ENCODE data around the gene HIBCH.
"Not testable (repeated sequence)": the region's sequence is repeated elsewhere in the genome, so short reads cannot be mapped to it uniquely, and the experiment has no call there.

Gene HIBCH

GRCh38 chr2:190235101-190235500 is 84.5 kb downstream of the HIBCH start:
- no peak for DNase-seq (ENCODE audit: low spot score)

DNA sequence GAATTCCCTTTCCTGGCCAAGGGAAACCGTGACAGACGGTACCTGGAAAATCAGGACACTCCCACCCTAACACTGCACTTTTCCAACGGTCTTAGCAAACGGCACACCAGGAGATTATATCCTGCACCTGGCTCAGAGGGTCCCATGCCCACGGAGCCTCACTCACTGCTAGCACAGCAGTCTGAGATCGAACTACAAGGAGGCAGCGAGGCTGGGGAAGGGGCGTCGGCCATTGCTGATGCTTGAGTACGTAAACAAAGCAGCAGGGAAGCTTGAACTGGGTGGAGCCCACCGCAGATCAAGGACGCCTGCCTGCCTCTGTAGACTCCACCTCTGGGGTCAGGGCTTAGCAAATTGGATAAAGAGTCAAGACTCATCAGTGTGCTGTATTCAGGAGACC is 95.6 kb downstream of the HIBCH start:
- DNase-seq (ENCODE audit: low spot score) = not testable (repeated sequence)

- not testable (repeated sequence) for DNase-seq (ENCODE audit: low spot score)
Measured at GRCh38 chr2:190222745-190223144, 96.9 kb downstream of the HIBCH start.

GRCh38 chr2:190221429-190221828 is 98.2 kb downstream of the HIBCH start:
- no peak for DNase-seq (ENCODE audit: low spot score)

DNA sequence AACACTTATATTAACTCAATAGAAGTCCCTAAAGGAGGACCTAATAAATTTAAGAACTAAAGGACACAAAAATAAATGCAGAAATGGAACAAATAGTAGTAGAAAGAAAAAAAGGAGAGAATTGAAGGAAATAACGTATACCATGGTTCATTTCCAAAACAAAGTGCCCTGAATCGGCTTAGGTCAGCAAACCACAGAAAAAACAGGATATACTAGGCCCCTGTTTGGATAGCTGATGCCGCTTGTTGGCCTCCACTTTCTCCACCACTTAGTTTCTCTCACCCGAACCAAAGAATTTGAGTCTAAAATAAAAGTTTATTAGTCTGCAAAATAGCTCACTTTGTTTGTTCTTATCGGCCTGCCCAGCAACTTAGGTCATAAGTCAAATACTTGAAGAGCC is 100.4 kb downstream of the HIBCH start:
- DNase-seq (ENCODE audit: low spot score) = no peak

DNA sequence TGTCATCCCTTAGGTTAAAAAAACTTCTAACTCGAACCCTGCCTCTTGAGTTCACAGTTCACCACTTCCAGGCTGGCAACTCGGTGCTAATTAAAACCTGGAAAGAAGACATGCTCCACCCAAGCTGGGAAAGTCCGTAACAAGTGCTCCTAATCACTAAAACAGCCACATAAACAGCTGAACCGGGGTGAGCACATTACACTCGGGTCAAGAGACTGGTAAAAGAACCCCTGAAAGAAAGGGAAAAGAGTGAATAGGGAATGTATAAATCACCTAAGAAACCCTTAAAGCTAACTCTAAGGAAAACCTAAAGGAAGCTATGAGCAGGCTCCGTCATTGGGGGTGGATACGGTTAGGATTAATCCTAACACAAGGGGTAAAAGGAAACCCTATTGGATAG is 102.0 kb downstream of the HIBCH start:
- no peak for DNase-seq (ENCODE audit: low spot score)

DNA sequence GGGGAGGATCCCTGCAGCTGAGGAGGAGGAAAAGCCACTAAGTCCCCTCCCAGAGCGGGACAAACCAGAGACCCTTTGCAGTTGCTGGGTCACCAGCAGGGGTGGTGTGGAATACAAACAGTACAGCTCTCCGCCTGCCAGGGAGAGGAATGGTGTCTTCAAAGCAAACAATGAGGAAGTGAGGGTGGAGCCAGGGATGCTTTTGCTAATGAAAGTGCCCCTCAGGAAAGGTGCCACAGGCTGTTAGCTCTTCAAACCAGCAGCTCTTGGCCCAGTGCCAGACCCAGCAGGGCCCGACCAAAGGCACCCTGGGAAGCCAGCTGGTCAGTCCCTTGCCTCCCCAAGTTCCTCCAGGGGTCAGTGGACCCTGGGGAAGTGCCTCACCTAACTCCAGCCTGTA is 102.8 kb downstream of the HIBCH start:
- no peak for DNase-seq (ENCODE audit: low spot score)

DNA sequence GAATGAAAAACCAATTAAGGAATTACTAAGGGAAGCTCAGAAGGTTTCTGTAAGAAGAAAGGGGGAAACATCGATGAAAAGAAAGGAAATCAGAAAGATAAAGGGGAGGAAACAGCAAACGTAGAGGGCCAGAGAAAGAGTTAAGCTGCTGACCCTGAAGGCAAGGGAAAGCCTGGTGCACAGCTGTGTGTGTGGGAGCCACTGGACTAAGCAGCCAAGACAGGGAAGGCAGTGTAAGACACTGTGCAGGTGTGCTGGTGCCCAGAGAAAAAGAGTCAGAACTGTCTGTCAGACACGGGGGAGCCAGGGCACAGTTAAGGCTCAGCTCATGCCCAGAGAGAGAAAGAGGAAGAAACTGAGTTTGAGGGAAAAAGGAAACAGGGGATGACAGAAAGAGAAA is 104.0 kb downstream of the HIBCH start:
- DNase-seq (ENCODE audit: low spot score) = no peak

GRCh38 chr2:190214426-190215194 is 105.0 kb downstream of the HIBCH start:
- DNase-seq (ENCODE audit: low spot score) = no peak

GRCh38 chr2:190213441-190214335 is 105.9 kb downstream of the HIBCH start:
- DNase-seq (ENCODE audit: low spot score) = no peak

DNA sequence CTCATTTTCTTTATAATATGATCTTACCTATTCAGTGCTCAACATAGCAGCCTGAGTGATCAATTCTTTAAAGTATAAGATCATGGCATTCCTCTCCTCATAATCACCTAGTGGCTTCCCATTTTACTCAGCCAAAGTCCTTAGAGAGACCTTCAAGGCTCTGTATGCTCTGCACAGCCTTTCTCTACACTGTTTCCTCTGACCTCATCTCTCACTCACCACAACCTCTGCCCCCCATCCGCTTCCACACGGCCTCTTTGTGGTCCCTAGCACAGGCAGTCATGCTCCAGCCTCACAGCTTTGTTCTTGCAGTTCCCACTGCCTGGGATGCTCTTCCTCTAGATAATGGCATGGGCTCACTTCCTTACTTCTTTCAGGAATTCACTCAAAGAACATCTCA is 109.2 kb downstream of the HIBCH start:
- DNase-seq (ENCODE audit: low spot score) = no peak

GRCh38 chr2:190209559-190209958 is 110.1 kb downstream of the HIBCH start:
- DNase-seq (ENCODE audit: low spot score) = no peak

DNA sequence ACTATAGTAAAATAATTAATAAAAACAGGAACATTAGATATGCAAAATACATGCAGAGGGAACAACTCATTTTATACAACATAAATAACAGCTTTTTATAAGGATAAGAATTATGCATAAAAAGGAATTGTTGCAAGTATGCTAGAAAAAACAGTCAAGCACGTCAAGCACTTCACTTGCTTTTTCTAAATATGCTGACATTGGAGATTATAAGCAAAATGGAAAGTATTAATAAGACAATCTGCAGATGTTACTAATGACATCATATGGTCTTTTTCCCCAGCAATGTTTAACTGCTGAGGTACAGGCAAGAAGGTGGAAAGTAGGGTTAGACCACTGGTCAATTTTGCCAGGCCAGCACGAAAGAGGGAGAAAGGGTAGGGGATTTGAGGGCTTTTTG is 111.7 kb downstream of the HIBCH start:
- no peak for DNase-seq (ENCODE audit: low spot score)

DNA sequence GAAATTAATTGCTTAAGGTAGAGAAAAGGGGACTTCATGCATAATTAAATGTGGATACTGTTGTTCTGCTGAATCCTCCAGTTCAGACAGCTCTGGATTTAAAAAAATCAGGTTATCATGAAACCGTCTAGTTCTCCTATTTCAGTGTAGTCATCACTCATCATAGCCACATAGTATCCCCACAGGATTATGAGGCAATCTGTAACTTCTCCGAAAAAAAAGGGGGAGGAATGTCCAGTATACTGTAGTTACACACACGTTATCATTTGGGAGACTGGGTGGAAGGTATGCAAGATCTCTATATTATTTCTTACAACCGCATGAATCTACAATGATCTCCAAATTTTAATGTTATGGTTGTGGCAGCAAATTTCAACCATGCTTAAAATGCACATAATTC is 114.0 kb downstream of the HIBCH start:
- no peak for DNase-seq (ENCODE audit: low spot score)

DNA sequence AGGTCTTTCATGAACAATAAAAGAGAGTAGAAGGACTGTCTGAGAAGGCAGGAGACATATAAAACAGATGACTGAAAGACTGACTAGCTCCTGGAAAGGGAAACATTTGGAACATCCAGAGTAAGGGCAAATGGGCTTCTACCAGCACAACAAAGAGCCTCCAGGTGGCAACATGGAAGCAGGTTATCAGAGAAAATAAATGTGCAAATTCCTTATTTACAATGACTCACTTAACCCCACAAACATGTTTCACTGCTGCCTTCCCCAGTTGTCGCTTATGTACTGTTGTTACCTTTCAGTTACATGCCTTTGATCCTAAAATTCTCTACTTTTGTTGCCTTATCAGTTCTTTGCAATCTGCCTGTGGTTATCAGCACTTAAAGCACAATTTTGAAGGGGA is 117.0 kb downstream of the HIBCH start:
- no peak for DNase-seq (ENCODE audit: low spot score)

DNA sequence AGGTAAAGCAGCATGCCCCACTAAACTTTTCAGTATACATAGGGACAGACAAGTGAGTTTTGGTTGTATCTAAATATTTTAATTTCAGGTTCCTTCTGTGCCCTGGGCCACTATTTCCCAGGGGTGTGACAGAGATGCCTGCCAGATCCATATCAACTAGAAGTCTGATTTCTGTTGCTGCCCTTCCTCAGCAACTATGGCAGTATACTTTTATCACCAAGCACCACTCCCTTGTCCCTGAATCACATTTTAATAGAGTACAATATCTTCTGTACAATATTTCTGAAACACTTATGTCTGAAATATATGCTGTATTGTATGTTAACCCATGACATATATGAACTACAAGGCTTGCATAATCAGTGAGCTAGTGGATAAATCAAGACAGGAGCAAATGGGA is 117.6 kb downstream of the HIBCH start:
- DNase-seq (ENCODE audit: low spot score) = no peak

DNA sequence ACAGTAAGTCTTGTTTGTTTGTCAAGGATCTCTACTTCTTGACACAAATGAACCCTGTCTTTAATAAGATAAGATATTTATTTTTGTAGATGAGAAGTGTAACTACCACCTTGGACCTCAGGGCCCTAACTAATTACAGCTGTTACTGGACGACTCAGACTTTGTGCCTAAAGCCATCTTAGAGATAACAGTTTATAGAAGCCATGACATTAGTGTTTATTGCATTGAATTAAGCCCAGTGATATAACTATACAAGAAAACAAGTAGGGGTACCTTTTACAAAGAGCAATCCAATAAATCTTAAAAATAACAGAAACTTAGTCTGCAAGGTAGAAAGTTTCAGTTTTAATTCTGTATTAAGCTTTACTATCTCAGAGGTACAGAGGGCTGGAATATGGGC is 119.0 kb downstream of the HIBCH start:
- no peak for DNase-seq (ENCODE audit: low spot score)

GRCh38 chr2:190199530-190199929 is 120.1 kb downstream of the HIBCH start:
- no peak for DNase-seq (ENCODE audit: low spot score)

DNA sequence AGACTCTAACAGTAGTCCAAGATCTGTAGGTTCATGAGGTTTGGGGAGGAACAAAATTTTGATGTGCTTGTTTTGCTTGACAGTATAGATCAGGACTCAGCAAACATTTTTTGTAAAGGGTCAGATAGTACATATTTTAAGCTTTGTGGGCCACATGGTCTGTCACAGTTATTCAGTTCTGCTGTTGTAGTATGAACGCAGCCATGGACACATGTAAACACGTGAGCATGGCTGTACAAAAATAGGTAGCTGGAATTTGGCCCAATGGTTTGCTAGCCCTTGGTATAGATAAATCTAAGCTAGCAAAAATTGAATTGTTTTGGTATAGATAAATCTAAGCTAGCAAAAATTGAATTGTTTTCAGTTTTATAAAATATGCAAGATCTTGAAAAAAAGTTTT is 120.5 kb downstream of the HIBCH start:
- DNase-seq (ENCODE audit: low spot score) = no peak

- DNase-seq (ENCODE audit: low spot score) = no peak
Measured at GRCh38 chr2:190197143-190197720, 122.4 kb downstream of the HIBCH start.

- no peak for DNase-seq (ENCODE audit: low spot score)
Measured at GRCh38 chr2:190190507-190191162, 129.0 kb downstream of the HIBCH start.

- DNase-seq (ENCODE audit: low spot score) = no peak
Measured at GRCh38 chr2:190188289-190188688, 131.3 kb downstream of the HIBCH start.
